Measurements from ENCODE around the gene ABCB11.

DNA sequence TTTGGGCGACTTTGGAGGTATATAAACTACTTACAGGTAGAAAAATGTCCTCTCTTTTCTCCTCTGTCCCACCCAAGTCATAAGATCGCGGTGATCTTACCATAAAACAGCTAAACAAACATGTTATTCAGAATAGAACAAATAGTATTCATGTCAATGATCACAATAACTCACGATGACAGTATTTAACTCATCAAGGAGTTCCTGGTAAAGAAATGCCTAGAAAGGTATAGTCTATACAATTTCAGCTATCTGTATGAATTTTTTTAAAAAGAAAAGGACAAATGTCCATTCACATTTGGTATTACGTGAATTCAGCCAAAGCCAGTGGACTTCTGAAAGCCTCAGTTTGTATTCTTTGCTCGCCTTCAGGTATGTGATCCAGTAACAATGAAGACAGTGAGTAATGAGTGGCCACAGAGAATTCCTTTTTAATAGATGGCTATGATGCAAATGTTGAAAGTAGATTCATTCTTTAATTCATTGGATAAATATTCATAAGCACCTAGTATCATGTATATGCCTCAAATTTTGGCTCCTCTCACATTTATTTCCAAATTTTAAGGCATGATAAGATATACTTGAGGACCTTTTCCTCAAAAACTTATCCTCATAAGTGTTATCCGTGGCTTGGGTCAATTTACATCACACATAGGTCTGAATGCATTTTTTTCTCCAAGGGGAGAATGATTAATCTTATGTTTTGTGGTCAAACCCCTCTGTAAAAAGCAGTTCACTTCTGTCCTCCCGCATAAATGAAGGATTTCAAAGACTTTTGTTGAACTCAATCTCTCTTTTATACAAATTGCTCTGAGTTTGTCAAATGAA, 20.3 kb downstream of the ABCB11 start:
- TF ChIP-seq POLR2AphosphoS5 (IDR thresholded peaks at IDR 0.05) (no peak), POLR2A (IDR thresholded peaks at IDR 0.05) (no peak), EP300 (IDR thresholded peaks at IDR 0.05) (no peak)
- TF ChIP-seq, protein P1, sequence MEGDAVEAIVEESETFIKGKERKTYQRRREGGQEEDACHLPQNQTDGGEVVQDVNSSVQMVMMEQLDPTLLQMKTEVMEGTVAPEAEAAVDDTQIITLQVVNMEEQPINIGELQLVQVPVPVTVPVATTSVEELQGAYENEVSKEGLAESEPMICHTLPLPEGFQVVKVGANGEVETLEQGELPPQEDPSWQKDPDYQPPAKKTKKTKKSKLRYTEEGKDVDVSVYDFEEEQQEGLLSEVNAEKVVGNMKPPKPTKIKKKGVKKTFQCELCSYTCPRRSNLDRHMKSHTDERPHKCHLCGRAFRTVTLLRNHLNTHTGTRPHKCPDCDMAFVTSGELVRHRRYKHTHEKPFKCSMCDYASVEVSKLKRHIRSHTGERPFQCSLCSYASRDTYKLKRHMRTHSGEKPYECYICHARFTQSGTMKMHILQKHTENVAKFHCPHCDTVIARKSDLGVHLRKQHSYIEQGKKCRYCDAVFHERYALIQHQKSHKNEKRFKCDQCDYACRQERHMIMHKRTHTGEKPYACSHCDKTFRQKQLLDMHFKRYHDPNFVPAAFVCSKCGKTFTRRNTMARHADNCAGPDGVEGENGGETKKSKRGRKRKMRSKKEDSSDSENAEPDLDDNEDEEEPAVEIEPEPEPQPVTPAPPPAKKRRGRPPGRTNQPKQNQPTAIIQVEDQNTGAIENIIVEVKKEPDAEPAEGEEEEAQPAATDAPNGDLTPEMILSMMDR (IDR thresholded peaks at IDR 0.05), result no peak

All from sigmoid colon (tissue), 4 donors.